Endothelial cell of umbilical vein (primary cell): ENCODE measurements around the gene NKAIN4.

ENCODE experiments used
- EZH2 ChIP-seq: IDR thresholded peaks from 2 replicates; pipeline ENCODE4 v1.6.1; 2012; ENCODE audit warnings: borderline replicate concordance, low read depth, mild to moderate bottlenecking, moderate library complexity, low read length, inconsistent platforms; ENCODE audit not compliant: severe bottlenecking
- FOS ChIP-seq: IDR thresholded peaks from 2 replicates; pipeline ENCODE4 v1.6.1; 2011; ENCODE audit warnings: mild to moderate bottlenecking, low read length, moderate library complexity, borderline replicate concordance; ENCODE audit not compliant: insufficient read depth
- GATA2 ChIP-seq: IDR thresholded peaks from 2 replicates; pipeline ENCODE4 v1.7.0; 2011; ENCODE audit warnings: low read depth, mild to moderate bottlenecking, moderate library complexity, mixed read lengths, low read length; ENCODE audit not compliant: insufficient read length, insufficient read depth
- JUN ChIP-seq: IDR thresholded peaks from 2 replicates; pipeline ENCODE4 v1.6.1; 2011; ENCODE audit warnings: borderline replicate concordance, low read depth; ENCODE audit not compliant: insufficient read length, insufficient read depth
- MYC ChIP-seq: IDR thresholded peaks from one replicate; pipeline ENCODE4 v1.6.1; 2011; ENCODE audit warnings: mild to moderate bottlenecking, low read depth, low read length
- POLR2A ChIP-seq: IDR thresholded peaks from 2 replicates; pipeline ENCODE4 v1.6.1; 2012; ENCODE audit warnings: low read depth, mild to moderate bottlenecking, control low read depth, low read length
- POLR2AphosphoS5 ChIP-seq: IDR thresholded peaks from 2 replicates; pipeline ENCODE4 v1.6.1; 2012; ENCODE audit warnings: low read depth, mild to moderate bottlenecking, control low read depth, low read length, moderate library complexity; ENCODE audit not compliant: insufficient read depth
- TF ChIP-seq, protein P1 (sequence below), 2 donors: IDR thresholded peaks; 1 replicate in 1 of 2; 2 replicates in 1 of 2; pipeline ENCODE4 v1.5.1; 2011; ENCODE audit warnings: low read length in 2 of 2, mild to moderate bottlenecking in 2 of 2, moderate library complexity in 2 of 2, control low read depth in 1 of 2, inconsistent platforms in 1 of 2, low read depth in 1 of 2; ENCODE audit not compliant: insufficient read depth in 1 of 2; ENCODE audit errors: extremely low read depth in 1 of 2
- TF ChIP-seq, protein P2 (sequence below): IDR thresholded peaks from 2 replicates; pipeline ENCODE4 v1.6.1; 2011; ENCODE audit not compliant: insufficient read depth, insufficient read length

GRCh38 chr20:63289311-63290135, 35.3 kb upstream of the NKAIN4 start:
- no peak for TF ChIP-seq FOS
- TF ChIP-seq, protein P1, sequence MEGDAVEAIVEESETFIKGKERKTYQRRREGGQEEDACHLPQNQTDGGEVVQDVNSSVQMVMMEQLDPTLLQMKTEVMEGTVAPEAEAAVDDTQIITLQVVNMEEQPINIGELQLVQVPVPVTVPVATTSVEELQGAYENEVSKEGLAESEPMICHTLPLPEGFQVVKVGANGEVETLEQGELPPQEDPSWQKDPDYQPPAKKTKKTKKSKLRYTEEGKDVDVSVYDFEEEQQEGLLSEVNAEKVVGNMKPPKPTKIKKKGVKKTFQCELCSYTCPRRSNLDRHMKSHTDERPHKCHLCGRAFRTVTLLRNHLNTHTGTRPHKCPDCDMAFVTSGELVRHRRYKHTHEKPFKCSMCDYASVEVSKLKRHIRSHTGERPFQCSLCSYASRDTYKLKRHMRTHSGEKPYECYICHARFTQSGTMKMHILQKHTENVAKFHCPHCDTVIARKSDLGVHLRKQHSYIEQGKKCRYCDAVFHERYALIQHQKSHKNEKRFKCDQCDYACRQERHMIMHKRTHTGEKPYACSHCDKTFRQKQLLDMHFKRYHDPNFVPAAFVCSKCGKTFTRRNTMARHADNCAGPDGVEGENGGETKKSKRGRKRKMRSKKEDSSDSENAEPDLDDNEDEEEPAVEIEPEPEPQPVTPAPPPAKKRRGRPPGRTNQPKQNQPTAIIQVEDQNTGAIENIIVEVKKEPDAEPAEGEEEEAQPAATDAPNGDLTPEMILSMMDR (IDR thresholded peaks at IDR 0.05; ENCODE audit: extremely low read depth in 1 of 2, insufficient read depth in 1 of 2, low read depth in 1 of 2, low read length in 2 of 2), result no peak
- TF ChIP-seq POLR2A, result no peak
- no peak for TF ChIP-seq EZH2
- no peak for TF ChIP-seq MYC
- TF ChIP-seq POLR2AphosphoS5, result no peak
- TF ChIP-seq, protein P2, sequence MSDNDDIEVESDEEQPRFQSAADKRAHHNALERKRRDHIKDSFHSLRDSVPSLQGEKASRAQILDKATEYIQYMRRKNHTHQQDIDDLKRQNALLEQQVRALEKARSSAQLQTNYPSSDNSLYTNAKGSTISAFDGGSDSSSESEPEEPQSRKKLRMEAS, result no peak
- TF ChIP-seq JUN, result no peak
- no peak for TF ChIP-seq GATA2
